Ramos (cell line): Measurements from ENCODE around the gene BMI1.

ENCODE experiments used
- in situ Hi-C: fragments of 300-500 bp; cut with MboI; formaldehyde crosslinking; loops from one replicate; pipeline ENCODE4 v1.14.3; 2022; ENCODE audit warnings: low sequenced_read_pairs; ENCODE audit not compliant: unreplicated experiment

The BMI1 gene

GRCh38 chr10:22365233-22365632 is 44.3 kb downstream of the BMI1 start:
- in situ Hi-C loops = no loop called here

GRCh38 chr10:22365644-22366434 is 44.9 kb downstream of the BMI1 start:
- in situ Hi-C loops = no loop called here

GRCh38 chr10:22366435-22366703 is 45.5 kb downstream of the BMI1 start:
- in situ Hi-C loops = no loop called here

DNA sequence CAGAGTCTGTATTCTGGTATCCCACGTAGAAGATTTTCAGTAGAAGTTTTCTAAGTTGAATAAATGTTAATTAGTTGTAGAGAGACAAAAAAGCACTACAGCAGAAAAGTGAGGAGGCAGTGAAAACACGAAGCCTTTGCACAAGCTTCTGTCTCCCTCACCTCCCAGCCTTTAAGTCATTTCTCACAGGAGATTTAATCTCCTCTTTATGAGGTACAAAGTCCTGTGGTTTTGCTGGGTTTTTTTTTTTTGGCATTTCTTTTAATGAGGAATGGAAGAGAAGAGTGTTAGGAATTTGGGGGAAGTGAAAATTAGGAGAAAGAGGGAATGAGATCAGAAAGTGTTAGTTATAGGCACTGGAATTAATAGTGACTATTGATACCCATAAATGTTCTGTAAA is 45.9 kb downstream of the BMI1 start:
- in situ Hi-C loops = no loop called here

GRCh38 chr10:22367471-22367870 is 46.6 kb downstream of the BMI1 start:
- in situ Hi-C loops = no loop called here

- in situ Hi-C loops = no loop called here
These were observed 47.5 kb downstream of the BMI1 start for GRCh38 chr10:22368402-22368801.

DNA sequence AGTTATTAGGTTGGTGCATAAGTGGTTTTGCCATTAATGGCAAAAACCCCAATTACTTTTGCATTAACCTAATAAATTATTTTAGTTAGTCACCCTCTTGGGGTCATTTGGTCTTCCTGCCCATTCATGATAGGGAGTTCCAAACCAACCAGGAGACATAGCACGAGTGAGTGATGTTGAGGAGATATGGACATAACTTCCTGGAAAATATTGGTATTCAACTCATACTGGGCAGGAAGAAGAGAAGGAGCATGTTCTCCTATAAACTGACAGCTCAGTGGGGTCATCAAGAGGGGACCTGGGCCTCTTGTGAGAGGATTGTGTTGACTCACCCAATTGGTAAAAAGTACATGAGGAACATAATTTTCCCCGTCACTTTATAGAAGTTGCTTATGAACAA is 48.1 kb downstream of the BMI1 start:
- in situ Hi-C loops = no loop called here

DNA sequence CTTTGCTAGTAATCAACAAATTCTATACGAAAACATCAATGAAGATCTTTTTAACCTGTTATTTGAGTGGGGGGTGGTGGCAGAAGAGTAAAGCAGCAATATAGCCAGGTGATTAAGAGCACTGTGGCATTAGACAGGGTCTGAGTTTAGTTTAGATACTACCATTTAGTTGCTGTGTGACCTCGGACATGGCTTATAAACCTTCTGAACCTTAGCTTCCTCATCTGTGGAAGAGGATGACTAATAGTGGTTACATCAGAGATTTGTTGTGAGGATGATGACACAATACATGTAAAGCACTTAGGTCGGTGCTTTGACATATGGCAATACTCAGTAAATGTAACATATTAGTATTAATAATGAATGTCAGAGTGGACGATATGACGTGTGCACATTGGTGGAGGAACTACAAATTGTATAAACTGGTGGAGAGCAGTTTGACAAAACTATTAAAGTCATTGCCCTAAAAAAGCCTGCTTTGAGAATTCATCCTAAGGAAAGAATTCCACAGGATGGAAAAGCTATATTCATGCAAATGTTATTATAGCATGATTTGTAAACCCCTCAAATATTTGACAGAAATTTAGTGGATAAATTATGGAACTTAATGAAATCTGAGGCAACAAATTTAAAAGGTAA is 48.7 kb downstream of the BMI1 start:
- in situ Hi-C loops = no loop called here

- in situ Hi-C loops = no loop called here
These were observed 49.4 kb downstream of the BMI1 start for GRCh38 chr10:22370320-22370719.

DNA sequence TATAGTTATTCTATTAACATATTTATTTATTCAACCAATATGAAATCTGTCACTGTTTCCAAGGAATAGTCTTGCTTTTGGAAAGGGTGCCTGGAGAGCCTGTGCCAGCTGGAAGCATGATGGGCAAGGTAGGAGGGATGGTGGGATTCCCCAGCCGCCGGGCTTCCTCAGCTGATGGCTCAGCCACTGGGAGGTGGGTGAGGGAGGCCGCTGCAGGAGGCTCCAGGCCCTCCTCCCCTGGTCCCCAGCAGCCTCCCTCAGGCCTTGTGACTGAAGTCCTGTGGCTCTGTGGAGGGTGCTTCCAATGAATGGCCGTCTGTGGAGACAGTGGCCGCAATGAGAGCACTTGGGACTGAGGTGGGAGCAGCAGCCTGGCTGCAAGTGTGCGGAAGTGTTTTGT is 51.4 kb downstream of the BMI1 start:
- in situ Hi-C loops = no loop called here

DNA sequence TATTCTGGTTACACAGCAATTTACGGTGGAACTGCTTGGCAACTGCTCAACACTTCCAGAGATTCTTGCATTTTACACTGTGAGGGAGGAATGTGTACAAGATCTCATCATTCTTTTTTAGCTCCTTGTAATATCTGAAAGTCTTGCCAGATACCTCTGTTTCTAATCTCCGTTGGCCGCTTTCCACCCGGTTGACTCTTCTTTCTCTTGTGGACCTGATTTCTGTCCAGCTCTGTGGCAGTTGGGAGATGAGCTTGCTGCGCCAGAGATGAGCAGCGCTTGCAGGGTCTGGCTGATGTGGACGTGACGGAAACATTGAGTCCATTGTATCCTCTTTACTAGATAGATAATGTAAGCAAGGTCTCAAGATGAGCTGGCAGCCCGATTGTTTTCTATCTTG is 52.0 kb downstream of the BMI1 start:
- in situ Hi-C loops = no loop called here

- in situ Hi-C loops = no loop called here
These were observed 53.7 kb downstream of the BMI1 start for GRCh38 chr10:22374489-22375126.

DNA sequence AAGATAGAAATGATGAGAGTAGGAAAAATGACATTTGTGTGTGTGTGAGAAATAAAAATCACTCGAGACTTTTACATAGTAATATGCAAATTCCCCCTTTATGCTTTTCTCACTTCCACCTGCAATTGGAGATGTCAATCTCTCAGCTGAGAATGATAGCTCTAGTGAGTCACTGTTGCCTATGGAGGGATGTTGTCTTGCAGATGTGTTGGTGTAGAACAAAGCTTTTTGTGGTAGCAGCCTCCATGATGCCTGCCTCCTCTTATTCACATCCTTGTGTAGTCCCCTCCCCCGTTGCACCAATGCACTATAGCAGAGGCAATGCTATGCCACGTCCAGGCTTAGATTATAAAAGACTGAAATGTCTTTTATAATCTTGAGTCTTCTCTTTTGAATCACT is 58.2 kb downstream of the BMI1 start:
- in situ Hi-C loops = no loop called here
